Measurements from ENCODE around the gene ITPRIPL1.

- no peak for TF ChIP-seq TAF1 (IDR thresholded peaks at IDR 0.05; ENCODE audit: low read depth, low read length)
- TF ChIP-seq, protein P1, sequence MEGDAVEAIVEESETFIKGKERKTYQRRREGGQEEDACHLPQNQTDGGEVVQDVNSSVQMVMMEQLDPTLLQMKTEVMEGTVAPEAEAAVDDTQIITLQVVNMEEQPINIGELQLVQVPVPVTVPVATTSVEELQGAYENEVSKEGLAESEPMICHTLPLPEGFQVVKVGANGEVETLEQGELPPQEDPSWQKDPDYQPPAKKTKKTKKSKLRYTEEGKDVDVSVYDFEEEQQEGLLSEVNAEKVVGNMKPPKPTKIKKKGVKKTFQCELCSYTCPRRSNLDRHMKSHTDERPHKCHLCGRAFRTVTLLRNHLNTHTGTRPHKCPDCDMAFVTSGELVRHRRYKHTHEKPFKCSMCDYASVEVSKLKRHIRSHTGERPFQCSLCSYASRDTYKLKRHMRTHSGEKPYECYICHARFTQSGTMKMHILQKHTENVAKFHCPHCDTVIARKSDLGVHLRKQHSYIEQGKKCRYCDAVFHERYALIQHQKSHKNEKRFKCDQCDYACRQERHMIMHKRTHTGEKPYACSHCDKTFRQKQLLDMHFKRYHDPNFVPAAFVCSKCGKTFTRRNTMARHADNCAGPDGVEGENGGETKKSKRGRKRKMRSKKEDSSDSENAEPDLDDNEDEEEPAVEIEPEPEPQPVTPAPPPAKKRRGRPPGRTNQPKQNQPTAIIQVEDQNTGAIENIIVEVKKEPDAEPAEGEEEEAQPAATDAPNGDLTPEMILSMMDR (IDR thresholded peaks at IDR 0.05; ENCODE audit: control extremely low read depth in 1 of 3, insufficient read depth in 1 of 3, low read depth in 1 of 3, low read length in 3 of 3), result no peak
These were observed 4.3 kb downstream of the ITPRIPL1 start for GRCh38 chr2:96329456-96329855.

All from H1 (cell line).